Esophagus muscularis mucosa (tissue), 4 donors: ENCODE results near the gene TTN.

Source experiments
- CTCF ChIP-seq, 3 experiments: fragments of 200-600 bp in 2 of 3; fragments of 450-650 bp in 1 of 3; sonication (generic) in 2 of 3; IDR thresholded peaks; one replicate each; pipeline ENCODE4 v1.5.1; 2017 to 2019; ENCODE audit warnings: antibody characterized with exemption in 3 of 3, mild to moderate bottlenecking in 2 of 3, moderate library complexity in 1 of 3
- EP300 ChIP-seq: sonication (generic); formaldehyde crosslinking; IDR thresholded peaks from one replicate; pipeline ENCODE4 v1.6.1; 2017; ENCODE audit warnings: antibody characterized with exemption
- POLR2AphosphoS5 ChIP-seq, 2 donors: sonication (generic); formaldehyde crosslinking; IDR thresholded peaks; one replicate each; pipeline ENCODE4 v1.6.1; 2017; ENCODE audit warnings: antibody characterized with exemption in 2 of 2

- TF ChIP-seq CTCF (IDR thresholded peaks at IDR 0.05) (no peak), EP300 (no peak), POLR2AphosphoS5 (IDR thresholded peaks at IDR 0.05) (no peak)
Measured at GRCh38 chr2:178764097-178764496, 43.1 kb downstream of the TTN start.
